Esophagus muscularis mucosa (tissue), 4 donors: ENCODE data around the gene SLC24A3.

ENCODE experiments used
- EP300 ChIP-seq: sonication (generic); formaldehyde crosslinking; IDR thresholded peaks from one replicate; pipeline ENCODE4 v1.6.1; 2017; ENCODE audit warnings: antibody characterized with exemption
- POLR2A ChIP-seq: fragments of 450-650 bp; IDR thresholded peaks from one replicate; pipeline ENCODE4 v1.6.1; 2017; ENCODE audit warnings: antibody characterized with exemption, moderate library complexity, mild to moderate bottlenecking, low read depth
- POLR2AphosphoS5 ChIP-seq, 2 donors: sonication (generic); formaldehyde crosslinking; IDR thresholded peaks; one replicate each; pipeline ENCODE4 v1.6.1; 2017; ENCODE audit warnings: antibody characterized with exemption in 2 of 2
- TF ChIP-seq, protein P1 (sequence below), 3 experiments: fragments of 200-600 bp in 2 of 3; fragments of 450-650 bp in 1 of 3; sonication (generic) in 2 of 3; IDR thresholded peaks; one replicate each; pipeline ENCODE4 v1.5.1; 2017 to 2019; ENCODE audit warnings: antibody characterized with exemption in 3 of 3, mild to moderate bottlenecking in 2 of 3, moderate library complexity in 1 of 3

DNA sequence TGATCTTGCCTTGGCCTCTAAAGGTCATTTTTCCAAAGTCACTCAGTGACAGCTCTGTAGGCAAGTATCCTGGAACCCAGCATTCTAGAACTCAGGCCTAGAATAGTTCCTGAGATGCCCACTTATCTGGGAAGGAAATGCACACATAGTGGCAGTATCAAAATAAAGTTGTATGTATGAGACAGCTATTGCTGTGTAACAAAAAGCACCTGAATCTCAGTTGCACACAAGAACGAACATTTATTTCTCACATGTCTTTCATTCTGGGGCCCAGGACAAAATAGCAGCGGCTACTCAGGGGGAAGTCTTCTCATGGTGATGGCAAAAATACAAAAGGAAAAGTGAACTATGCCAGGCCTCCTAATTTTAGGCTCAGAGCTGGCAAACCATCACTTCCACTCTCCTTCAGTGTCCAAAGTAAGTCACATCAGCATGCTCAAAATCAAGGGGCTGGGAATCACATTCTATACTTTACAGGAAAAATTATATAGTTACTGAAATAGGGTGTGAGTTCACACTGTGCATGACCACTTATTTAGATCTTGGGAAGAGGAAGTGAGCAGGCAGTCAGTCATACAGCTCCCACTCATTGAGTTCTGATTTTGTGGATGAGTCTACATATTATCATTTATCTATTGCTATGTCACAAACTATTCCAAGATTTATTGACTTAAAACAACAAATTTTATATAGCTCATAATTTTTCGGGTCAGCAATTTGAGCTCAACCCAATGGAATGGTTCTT is 412.0 kb downstream of the SLC24A3 start:
- TF ChIP-seq, protein P1, sequence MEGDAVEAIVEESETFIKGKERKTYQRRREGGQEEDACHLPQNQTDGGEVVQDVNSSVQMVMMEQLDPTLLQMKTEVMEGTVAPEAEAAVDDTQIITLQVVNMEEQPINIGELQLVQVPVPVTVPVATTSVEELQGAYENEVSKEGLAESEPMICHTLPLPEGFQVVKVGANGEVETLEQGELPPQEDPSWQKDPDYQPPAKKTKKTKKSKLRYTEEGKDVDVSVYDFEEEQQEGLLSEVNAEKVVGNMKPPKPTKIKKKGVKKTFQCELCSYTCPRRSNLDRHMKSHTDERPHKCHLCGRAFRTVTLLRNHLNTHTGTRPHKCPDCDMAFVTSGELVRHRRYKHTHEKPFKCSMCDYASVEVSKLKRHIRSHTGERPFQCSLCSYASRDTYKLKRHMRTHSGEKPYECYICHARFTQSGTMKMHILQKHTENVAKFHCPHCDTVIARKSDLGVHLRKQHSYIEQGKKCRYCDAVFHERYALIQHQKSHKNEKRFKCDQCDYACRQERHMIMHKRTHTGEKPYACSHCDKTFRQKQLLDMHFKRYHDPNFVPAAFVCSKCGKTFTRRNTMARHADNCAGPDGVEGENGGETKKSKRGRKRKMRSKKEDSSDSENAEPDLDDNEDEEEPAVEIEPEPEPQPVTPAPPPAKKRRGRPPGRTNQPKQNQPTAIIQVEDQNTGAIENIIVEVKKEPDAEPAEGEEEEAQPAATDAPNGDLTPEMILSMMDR (IDR thresholded peaks at IDR 0.05): no peak
- TF ChIP-seq EP300 (no peak), POLR2AphosphoS5 (IDR thresholded peaks at IDR 0.05) (no peak), POLR2A (no peak)
